ENCODE results near the gene AKR1B15. TPM values are rescaled to one million over a fixed set of nuclear protein-coding genes. Genes with fewer than 3 reads are reported as not detected.

The AKR1B15 gene
- total and polyA plus RNA-seq, 9 of the 15 experiments (the other 6 are each of a cell fraction or from before 2014, with no cell fraction given) = not detected

DNA sequence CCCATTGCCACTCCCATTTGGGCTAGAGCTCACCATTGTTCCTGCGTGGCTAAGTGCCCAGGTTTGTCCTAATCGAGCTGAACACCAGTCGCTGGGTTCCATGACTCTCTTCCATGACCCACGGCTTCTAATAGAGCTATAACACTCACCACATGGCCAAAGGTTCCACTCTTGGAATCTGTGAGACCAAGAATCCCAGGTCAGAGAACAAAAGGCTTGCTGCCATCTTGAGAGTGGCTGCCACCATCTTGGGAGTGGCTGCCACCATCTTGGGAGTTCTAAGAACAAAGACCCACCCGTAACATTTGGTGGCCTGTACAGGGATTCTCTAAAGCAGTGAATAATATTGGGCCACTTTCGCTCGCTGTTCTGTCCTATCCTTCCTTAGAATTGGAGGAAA lies 37.0 kb downstream of the AKR1B15 start (continued):
- TF ChIP-seq TEAD4 (IDR thresholded peaks at IDR 0.05; ENCODE audit: low read length) (no peak), TEAD4 (CRISPR knock-in tag; IDR thresholded peaks at IDR 0.05; ENCODE audit: borderline replicate concordance) (no peak), NR2C1 (IDR thresholded peaks at IDR 0.05) (0 out of 2 replicates have a peak, but pooled peaks have one; percentile 22), NR2C1 (tag; IDR thresholded peaks at IDR 0.05) (no peak)
- TF ChIP-seq, protein P1, sequence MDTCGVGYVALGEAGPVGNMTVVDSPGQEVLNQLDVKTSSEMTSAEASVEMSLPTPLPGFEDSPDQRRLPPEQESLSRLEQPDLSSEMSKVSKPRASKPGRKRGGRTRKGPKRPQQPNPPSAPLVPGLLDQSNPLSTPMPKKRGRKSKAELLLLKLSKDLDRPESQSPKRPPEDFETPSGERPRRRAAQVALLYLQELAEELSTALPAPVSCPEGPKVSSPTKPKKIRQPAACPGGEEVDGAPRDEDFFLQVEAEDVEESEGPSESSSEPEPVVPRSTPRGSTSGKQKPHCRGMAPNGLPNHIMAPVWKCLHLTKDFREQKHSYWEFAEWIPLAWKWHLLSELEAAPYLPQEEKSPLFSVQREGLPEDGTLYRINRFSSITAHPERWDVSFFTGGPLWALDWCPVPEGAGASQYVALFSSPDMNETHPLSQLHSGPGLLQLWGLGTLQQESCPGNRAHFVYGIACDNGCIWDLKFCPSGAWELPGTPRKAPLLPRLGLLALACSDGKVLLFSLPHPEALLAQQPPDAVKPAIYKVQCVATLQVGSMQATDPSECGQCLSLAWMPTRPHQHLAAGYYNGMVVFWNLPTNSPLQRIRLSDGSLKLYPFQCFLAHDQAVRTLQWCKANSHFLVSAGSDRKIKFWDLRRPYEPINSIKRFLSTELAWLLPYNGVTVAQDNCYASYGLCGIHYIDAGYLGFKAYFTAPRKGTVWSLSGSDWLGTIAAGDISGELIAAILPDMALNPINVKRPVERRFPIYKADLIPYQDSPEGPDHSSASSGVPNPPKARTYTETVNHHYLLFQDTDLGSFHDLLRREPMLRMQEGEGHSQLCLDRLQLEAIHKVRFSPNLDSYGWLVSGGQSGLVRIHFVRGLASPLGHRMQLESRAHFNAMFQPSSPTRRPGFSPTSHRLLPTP (IDR thresholded peaks at IDR 0.05; ENCODE audit: borderline replicate concordance, extremely low read depth, insufficient read length) = no peak

DNA sequence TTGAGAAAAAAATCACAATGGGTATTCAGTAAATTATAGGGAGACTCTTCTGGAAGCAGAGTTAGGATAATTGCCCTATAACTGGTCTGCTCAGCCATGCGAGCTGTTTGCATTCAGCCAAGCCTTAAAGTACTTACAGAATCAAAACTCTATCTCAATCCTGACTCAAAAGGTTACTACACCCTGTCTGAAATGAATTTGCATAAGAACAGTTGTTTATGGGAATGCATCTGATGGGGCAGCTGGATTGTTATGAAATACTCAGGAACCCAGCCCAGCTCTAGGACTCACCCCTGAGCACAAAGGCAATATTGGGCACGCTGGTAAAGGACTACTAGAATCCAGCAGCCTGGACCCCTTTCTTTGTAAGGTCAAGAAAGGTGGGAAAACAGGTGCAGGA lies 38.8 kb downstream of the AKR1B15 start:
- Histone ChIP-seq H3K36me3 (ENCODE audit: control insufficient read depth, insufficient read depth, low read length) (no peaks in the 10 kb centered on the region), H3K27ac (ENCODE audit: extremely low read depth, low read depth, low read length) (no peak overlapping the region), H2AFZ (ENCODE audit: low read depth, low read length) (no peak overlapping the region), H3K27me3 (ENCODE audit: control insufficient read depth in 2 of 2, insufficient read depth in 2 of 2, low read length in 2 of 2) (peaks cover 0 to 9% of the 10 kb centered on the region in 2 experiments; a peak in 2 of 5 replicates), H3K4me3 (no peak overlapping the region), H3K9me3 (replicated peaks; ENCODE audit: control insufficient read depth, insufficient read depth, low read depth, low read length) (no peaks in the 10 kb centered on the region), H4K20me1 (replicated peaks; ENCODE audit: control insufficient read depth, insufficient read depth, low read length) (no peaks in the 10 kb centered on the region), H3K4me2 (ENCODE audit: insufficient read depth, low read length) (no peak overlapping the region), H3K4me1 (replicated peaks in 1 of 2; ENCODE audit: control insufficient read depth in 2 of 2, insufficient read depth in 2 of 2, low read length in 2 of 2) (no peaks in the 10 kb centered on the region), H3K9me1 (ENCODE audit: control insufficient read depth, insufficient read depth, low read length) (no peaks in the 10 kb centered on the region), H3K79me2 (ENCODE audit: control insufficient read depth, insufficient read depth, low read length) (no peaks in the 10 kb centered on the region), H3K9ac (ENCODE audit: insufficient read depth in 1 of 2, low read depth in 2 of 2, low read length in 2 of 2) (no peak overlapping the region)
- no peak for ATAC-seq
- no peak for FAIRE-seq
- ChIA-PET POLR2A (no interaction called here), CTCF (ENCODE audit: low intra/inter-chr PET ratio) (no interaction called here)
- in situ Hi-C loops (cut with MboI) = no loop called here
- 6% methylated on average over 2 of the region's 2 CpGs for WGBS (ENCODE audit: insufficient coverage, low coverage, missing lambda C conversion rate)
- intact Hi-C loops (cut with micrococcal nuclease) = no loop called here
- BruUV-seq (replicated peaks) = no TSS peak
- DNase-seq (ENCODE audit: extremely low read depth in 1 of 4, low spot score in 3 of 4) = no peak
- TF ChIP-seq ZNF668 (CRISPR knock-in tag; IDR thresholded peaks at IDR 0.05) (no peak), MAFF (IDR thresholded peaks at IDR 0.05; ENCODE audit: low read length) (no peak), ZNF785 (CRISPR knock-in tag; IDR thresholded peaks at IDR 0.05) (no peak), NR2C1 (IDR thresholded peaks at IDR 0.05) (no peak), NR2C1 (tag; IDR thresholded peaks at IDR 0.05) (no peak), NR1H2 (CRISPR knock-in tag; IDR thresholded peaks at IDR 0.05) (no peak), PRPF4 (IDR thresholded peaks at IDR 0.05; ENCODE audit: insufficient read depth, low read depth, low read length, poor library complexity, severe bottlenecking) (no peak), ILK (tag; IDR thresholded peaks at IDR 0.05; ENCODE audit: borderline replicate concordance, low read depth) (no peak), FOXK1 (CRISPR knock-in tag; IDR thresholded peaks at IDR 0.05; ENCODE audit: borderline replicate concordance) (no peak), CCAR2 (IDR thresholded peaks at IDR 0.05; ENCODE audit: low read depth, low read length) (no peak), BRCA1 (IDR thresholded peaks at IDR 0.05) (no peak), BRCA1 (CRISPR knock-in tag; IDR thresholded peaks at IDR 0.05) (no peak), IRF2 (CRISPR knock-in tag; IDR thresholded peaks at IDR 0.05) (no peak), ZNF124 (CRISPR knock-in tag; IDR thresholded peaks at IDR 0.05) (no peak), ADNP (tag; IDR thresholded peaks at IDR 0.05) (no peak), SMAD1 (IDR thresholded peaks at IDR 0.05; ENCODE audit: low read depth, low read length, partially characterized antibody) (no peak), BRD9 (IDR thresholded peaks at IDR 0.05; ENCODE audit: low read depth, partially characterized antibody) (no peak), GATAD2B (IDR thresholded peaks at IDR 0.05; ENCODE audit: borderline replicate concordance) (no peak)

All from K562 (cell line).